ENCODE results near the gene THAP12. TPM values are rescaled to one million over a fixed set of nuclear protein-coding genes. Genes with fewer than 3 reads are reported as not detected.

Gene THAP12
- polyA plus RNA-seq, 1 donor (not counting 4 experiments of a cell fraction or from before 2014, with no cell fraction given), result 49.8 TPM

DNA sequence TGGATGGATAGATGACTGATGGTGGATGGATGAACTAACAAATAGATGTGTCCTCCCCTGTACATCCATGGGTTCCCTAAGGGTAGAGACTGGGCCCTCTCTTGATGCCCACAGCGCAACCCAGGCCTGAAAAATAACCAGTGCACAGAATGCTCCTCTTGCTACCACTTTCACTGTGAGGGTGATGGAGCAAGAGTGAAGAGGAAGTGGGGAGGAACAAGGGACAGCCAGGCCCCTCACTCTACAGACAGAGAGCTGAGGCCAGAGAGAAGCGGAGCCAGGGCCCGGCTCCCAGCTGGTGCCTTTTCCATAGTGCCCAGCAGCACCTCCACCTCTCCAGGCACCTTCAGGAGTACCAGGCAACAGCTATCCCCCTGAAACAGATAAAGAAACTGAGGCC is 67.7 kb downstream of the THAP12 start:
- dilution Hi-C loops (cut with MboI; ENCODE audit: extremely low pct_ligation_motif_present, low sequenced_read_pairs), result no loop called here
- Histone ChIP-seq H2AFZ (ENCODE audit: control insufficient read depth, low read length) (no peak overlapping the region), H3K4me1 (ENCODE audit: control insufficient read depth, extremely low read depth, insufficient read depth, low read length) (peaks cover 7% of the 10 kb centered on the region), H3K36me3 (ENCODE audit: control insufficient read depth in 2 of 2, extremely low read depth in 1 of 2, insufficient read depth in 2 of 2, low read length in 2 of 2) (no peaks in the 10 kb centered on the region), H3K4me2 (ENCODE audit: control insufficient read depth, extremely low read depth, insufficient read depth, low read depth, low read length) (no peak overlapping the region), H4K20me1 (ENCODE audit: control insufficient read depth, extremely low read depth, insufficient read depth, low read length) (no peaks in the 10 kb centered on the region), H3K27me3 (ENCODE audit: control insufficient read depth, extremely low read depth, insufficient read depth, low read length) (peaks cover 13% of the 10 kb centered on the region), H3K9me3 (ENCODE audit: control insufficient read depth, low read depth, low read length) (no peaks in the 10 kb centered on the region), H3K9ac (ENCODE audit: control insufficient read depth, extremely low read depth, insufficient read depth, low read length) (no peak overlapping the region), H3K27ac (ENCODE audit: control insufficient read depth, insufficient read depth, low read length) (no peak overlapping the region), H3K79me2 (ENCODE audit: control insufficient read depth, insufficient read depth, low read length) (no peaks in the 10 kb centered on the region), H3K9me1 (ENCODE audit: control insufficient read depth, extremely low read depth, insufficient read depth, low read length) (no peaks in the 10 kb centered on the region), H3K4me3 (ENCODE audit: control insufficient read depth in 2 of 3, extremely low read depth in 1 of 3, insufficient read depth in 2 of 3, low read depth in 1 of 3, low read length in 3 of 3) (no peak overlapping the region)
- no peak for DNase-seq (ENCODE audit: low read depth, low spot score)
- FAIRE-seq, result no peak
- no peak for TF ChIP-seq EZH2 (IDR thresholded peaks at IDR 0.05; ENCODE audit: low read length)
- TF ChIP-seq, protein P1, sequence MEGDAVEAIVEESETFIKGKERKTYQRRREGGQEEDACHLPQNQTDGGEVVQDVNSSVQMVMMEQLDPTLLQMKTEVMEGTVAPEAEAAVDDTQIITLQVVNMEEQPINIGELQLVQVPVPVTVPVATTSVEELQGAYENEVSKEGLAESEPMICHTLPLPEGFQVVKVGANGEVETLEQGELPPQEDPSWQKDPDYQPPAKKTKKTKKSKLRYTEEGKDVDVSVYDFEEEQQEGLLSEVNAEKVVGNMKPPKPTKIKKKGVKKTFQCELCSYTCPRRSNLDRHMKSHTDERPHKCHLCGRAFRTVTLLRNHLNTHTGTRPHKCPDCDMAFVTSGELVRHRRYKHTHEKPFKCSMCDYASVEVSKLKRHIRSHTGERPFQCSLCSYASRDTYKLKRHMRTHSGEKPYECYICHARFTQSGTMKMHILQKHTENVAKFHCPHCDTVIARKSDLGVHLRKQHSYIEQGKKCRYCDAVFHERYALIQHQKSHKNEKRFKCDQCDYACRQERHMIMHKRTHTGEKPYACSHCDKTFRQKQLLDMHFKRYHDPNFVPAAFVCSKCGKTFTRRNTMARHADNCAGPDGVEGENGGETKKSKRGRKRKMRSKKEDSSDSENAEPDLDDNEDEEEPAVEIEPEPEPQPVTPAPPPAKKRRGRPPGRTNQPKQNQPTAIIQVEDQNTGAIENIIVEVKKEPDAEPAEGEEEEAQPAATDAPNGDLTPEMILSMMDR (optimal IDR thresholded peaks at IDR 0.05 in 1 of 3, IDR thresholded peaks at IDR 0.05 in 1 of 3, conservative IDR thresholded peaks at IDR 0.05 in 1 of 3; ENCODE audit: extremely low read depth in 1 of 3, insufficient read depth in 2 of 3, low read length in 3 of 3), result no peak

DNA sequence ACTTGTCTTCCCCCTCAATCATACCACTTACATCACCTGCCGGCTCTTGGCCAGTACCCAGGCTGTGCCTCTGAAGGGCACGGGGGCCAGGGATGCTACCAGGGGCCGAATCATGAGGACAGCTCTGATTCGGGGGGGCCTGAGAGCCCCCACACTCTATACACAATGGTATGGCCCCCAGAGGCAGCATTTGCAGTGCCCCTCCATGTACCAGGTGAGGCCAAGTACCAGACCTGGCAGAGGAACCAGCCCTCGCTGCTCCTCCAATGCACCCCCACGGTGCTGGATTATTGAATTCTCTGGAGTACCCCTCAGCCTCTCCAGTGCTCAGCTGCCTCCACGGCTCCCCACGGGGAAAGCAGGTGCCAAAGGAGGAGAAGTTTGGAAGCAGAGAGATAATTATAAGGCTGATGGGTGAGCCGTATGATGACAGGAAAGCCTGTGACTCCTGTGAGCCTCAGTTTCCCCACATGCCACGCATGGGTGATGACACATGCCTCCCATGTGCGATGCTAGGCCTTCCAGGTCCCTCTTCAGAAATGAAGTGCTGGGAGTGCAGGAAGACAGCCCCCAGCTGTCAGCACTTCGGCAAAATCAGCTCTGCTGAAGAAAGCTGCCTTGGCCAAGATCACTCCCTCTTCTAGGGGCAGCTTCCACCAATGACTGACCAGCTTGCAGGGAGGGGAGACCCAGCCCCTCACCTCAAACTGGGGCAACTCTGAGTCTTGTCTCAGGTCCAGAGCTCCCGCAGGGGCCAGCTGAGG is 69.9 kb downstream of the THAP12 start:
- no peak for FAIRE-seq
- H3K4me2 ChIP-seq (ENCODE audit: control insufficient read depth, extremely low read depth, insufficient read depth, low read depth, low read length), result no peak overlapping the region
- TF ChIP-seq, protein P1 (optimal IDR thresholded peaks at IDR 0.05 in 1 of 3, IDR thresholded peaks at IDR 0.05 in 1 of 3, conservative IDR thresholded peaks at IDR 0.05 in 1 of 3; ENCODE audit: extremely low read depth in 1 of 3, insufficient read depth in 2 of 3, low read length in 3 of 3), result no peak
- TF ChIP-seq EZH2 (IDR thresholded peaks at IDR 0.05; ENCODE audit: low read length), result no peak

More for the DNA sequence above, 69.9 kb downstream of the THAP12 start:
- no peak overlapping the region for H2AFZ ChIP-seq (ENCODE audit: control insufficient read depth, low read length)
- H3K27me3 ChIP-seq (ENCODE audit: control insufficient read depth, extremely low read depth, insufficient read depth, low read length), result peaks cover 13% of the 10 kb centered on the region
- no peak for DNase-seq (ENCODE audit: low read depth, low spot score)
- H3K79me2 ChIP-seq (ENCODE audit: control insufficient read depth, insufficient read depth, low read length), result no peaks in the 10 kb centered on the region
- dilution Hi-C loops (cut with MboI; ENCODE audit: extremely low pct_ligation_motif_present, low sequenced_read_pairs), result no loop called here
- H3K9ac ChIP-seq (ENCODE audit: control insufficient read depth, extremely low read depth, insufficient read depth, low read length), result no peak overlapping the region
- H3K27ac ChIP-seq (ENCODE audit: control insufficient read depth, insufficient read depth, low read length), result no peak overlapping the region
- H4K20me1 ChIP-seq (ENCODE audit: control insufficient read depth, extremely low read depth, insufficient read depth, low read length), result no peaks in the 10 kb centered on the region
- H3K36me3 ChIP-seq (ENCODE audit: control insufficient read depth in 2 of 2, extremely low read depth in 1 of 2, insufficient read depth in 2 of 2, low read length in 2 of 2), result no peaks in the 10 kb centered on the region
- H3K4me1 ChIP-seq (ENCODE audit: control insufficient read depth, extremely low read depth, insufficient read depth, low read length), result peaks cover 7% of the 10 kb centered on the region
- H3K4me3 ChIP-seq (ENCODE audit: control insufficient read depth in 2 of 3, extremely low read depth in 1 of 3, insufficient read depth in 2 of 3, low read depth in 1 of 3, low read length in 3 of 3), result no peak overlapping the region
- no peaks in the 10 kb centered on the region for H3K9me1 ChIP-seq (ENCODE audit: control insufficient read depth, extremely low read depth, insufficient read depth, low read length)
- no peaks in the 10 kb centered on the region for H3K9me3 ChIP-seq (ENCODE audit: control insufficient read depth, low read depth, low read length)

All from keratinocyte (primary cell).